Amniotic stem cell (primary cell): ENCODE measurements around the gene ZNF783.
"Not testable (repeated sequence)": the region's sequence is repeated elsewhere in the genome, so short reads cannot be mapped to it uniquely, and the experiment has no call there.

Experiments
- DNase-seq: peaks from one replicate; lab custom pipeline; 2025; lab: John Stamatoyannopoulos, UW

ZNF783 gene

DNA sequence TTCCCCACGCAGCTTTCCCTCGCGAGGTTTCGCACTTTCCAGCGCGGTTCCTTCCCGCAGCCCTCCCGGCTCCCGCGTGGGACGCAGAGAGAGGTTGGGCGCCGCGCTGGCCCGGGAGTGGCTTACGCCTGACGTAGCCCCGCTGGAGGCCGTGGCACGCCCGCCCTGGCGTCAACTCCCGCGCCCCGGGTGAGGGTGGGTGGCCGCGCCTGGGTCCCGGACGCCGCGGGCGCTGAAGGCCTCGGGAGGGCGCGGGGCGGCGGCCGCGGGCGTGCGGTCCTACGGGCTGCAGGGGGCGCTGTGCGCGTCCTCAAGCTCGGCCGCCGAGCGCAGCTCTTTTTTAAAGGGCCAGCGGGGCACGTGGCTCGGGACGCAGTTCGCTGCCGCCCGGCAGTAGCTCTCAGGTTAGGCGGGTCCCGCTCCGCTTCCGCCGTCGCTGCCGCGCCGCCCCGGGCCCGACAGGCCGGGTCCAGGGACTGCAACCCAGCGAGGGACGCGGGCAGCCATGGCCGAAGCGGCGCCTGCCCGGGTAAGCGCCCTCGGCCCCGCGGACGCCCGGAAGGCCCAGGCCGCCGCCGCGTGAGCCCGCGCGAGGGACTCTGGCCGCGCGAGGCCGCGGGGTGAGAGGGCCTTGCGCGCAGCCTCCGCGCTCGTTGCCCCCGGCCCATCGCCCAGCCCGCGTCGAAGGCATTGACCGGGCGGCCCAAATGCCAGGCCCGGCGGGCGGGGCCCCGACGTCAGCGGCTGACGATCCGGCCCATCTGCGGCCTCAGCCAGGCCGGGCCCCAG is at the start of gene ZNF783:
ZNF783 (plus strand) TSS at position 368 of the 789 bp plus-strand sequence; CDS start at position 506, 138 bp downstream.
- peak; percentile 80 for DNase-seq

DNA sequence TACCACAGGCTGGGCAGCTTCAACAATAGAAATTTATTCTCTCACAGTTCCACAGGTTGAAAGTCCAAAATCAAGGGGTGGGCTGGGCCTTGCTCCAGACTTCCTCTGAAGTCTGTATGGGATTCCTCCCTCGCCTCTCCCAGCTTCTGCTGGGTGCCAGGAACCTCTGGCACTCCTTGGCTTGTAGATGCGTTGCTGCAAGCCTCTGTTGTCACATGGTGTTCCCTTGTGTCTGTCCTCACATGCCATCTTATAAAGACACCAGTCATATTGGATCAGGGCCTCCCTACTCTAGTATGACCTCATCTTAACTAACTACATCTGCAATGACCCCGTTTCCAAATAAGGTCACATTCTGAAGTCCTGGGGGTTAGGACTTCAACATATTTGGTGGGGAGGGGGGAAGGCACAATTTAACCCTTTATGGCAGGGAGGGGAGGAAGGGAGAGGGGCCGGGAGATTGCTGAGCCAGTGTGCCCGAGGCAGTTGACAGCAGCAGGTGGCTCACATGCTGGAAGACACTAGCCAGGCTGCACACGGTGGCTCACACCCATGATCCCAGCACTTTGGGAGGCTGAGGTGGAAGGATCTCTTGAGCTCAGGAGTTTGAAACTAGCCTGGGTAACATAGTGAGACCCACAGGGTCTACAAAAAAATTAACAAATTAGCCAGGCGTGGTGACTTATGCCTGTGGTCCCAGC is 47.8 kb upstream of the ZNF783 start:
- DNase-seq, result no peak

GRCh38 chr7:149216402-149216801 is 45.6 kb upstream of the ZNF783 start:
- no peak for DNase-seq

GRCh38 chr7:149217570-149217969 is 44.4 kb upstream of the ZNF783 start:
- no peak for DNase-seq

DNA sequence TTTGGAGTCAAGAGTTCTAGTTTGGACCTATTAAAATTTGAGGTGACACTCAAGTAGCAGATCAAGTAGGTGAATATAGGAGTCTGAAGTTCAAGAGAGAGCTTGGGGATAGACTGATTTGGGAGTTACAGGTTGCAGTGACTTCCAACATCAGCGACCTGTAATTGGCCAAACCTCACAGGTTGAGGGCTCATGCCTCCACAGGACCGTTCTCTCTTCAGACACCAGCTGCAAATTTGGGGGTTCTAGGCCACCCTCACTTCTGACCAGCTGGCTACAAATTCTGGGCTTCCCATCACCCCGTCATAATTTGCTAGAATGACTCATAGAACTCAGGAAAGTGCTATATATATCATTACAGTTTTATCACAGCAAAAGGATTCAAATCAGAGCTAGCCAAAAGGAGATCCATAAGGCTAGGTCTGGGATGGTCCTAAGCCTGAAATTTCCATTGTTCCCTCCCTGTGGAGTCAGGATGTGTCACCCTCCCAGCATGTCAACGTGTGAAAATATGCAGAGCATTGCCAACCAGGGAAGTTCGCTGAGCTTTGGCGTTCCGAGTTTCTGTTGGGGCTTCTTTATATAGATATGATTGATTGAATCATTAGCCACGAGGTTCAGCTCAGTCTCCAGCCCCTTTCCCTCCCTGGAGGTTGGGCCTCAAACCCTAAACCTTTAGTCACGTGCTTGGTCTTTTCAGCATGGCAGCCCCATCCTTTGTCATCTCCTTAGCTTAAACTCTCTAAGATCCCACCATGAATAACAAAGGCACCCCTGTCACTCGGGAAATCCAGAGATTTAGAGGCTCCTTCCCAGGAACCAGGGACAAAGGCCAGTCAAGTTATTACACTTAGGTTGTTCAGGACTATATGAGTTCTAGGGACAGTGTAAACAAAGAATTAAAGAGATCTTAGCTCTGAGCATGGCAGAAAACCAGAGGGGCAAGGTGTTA is 43.3 kb upstream of the ZNF783 start:
- DNase-seq, result no peak

- DNase-seq, result no peak
These were observed 41.5 kb upstream of the ZNF783 start for GRCh38 chr7:149220534-149220933.

DNA sequence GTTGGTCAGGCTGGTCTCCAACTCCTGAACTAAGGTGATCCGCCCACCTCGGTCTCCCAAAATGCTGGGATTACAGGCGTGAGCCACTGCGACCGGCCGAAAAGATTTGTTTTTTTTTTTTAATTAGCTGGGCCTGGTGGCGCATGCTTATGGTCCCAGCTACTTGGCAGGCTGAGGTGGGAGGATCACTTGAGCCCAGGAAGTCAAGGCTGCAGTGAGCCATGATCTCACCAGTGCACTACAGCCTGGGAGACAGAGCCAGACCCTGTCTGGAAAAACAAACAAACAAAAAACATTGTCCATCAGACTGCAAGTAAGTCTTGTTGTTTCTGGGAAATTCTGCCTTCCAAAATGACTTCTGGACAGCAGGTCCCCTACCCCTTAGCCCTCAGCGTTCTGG is 38.8 kb upstream of the ZNF783 start:
- no peak for DNase-seq

DNA sequence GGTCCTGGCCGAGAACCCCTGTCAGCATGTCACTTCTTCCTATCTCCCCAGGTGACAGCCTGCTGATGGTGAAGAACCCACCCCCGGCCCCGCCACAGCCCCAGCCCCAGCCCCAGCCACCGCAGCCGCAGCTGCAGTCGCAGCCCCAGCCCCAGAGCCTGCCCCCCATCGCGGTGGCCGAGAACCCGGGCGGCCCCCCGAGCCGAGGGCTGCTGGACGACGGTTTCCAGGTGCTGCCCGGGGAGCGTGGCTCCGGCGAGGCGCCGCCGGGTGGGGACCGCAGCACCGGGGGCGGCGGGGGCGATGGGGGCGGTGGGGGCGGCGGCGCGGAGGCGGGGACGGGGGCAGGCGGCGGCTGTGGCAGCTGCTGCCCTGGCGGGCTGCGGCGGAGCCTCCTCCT is 38.2 kb upstream of the ZNF783 start:
- DNase-seq, result no peak

GRCh38 chr7:149224352-149224751 is 37.6 kb upstream of the ZNF783 start:
- no peak for DNase-seq

- DNase-seq, result no peak
These were observed 36.9 kb upstream of the ZNF783 start for GRCh38 chr7:149225106-149225505.

DNA sequence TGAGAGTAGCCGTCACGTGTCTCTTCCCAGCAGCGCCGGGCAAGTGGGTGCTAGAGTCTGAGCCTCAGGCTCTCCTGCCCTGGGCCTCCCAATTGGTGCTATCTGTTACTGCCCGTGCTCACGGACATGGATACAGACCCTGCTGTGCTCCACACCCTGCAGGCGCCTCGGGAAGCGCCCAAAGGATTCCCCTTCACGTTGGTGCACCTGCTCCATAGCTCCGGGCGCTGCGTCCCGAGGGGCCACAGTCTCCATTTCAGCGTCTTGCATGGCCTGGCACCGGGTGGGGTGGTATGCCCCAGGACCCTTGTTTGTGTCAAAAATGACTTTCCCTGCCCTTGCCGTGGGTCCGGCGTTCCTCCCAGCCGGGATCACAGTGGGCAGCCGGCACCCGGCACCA is 36.3 kb upstream of the ZNF783 start:
- DNase-seq, result no peak

GRCh38 chr7:149226366-149226765 is 35.6 kb upstream of the ZNF783 start:
- DNase-seq, result not testable (repeated sequence)

- DNase-seq, result no peak
These were observed 35.0 kb upstream of the ZNF783 start for GRCh38 chr7:149226840-149227494.

- no peak for DNase-seq
These were observed 33.0 kb upstream of the ZNF783 start for GRCh38 chr7:149228831-149229471.

- DNase-seq, result no peak
These were observed 32.5 kb upstream of the ZNF783 start for GRCh38 chr7:149229526-149229925.

DNA sequence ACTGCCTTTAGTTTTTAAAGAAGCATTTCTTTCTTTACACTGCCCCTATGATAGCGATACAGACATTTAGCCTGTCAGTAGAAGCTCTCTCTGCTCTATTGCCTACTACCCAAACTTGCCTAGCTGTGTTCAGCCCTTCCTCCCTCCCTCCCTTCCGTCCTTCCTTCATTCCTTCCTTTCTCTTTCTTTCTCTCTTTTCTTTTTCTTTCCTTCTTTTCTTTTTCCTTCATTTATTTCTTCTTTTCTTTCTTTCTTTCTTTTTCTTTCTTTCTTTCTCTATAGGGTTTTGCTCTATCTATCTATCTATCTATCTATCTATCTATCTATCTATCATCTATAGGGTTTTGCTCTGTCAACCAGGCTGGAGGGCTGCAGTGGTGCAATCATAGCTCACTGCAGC is 29.6 kb upstream of the ZNF783 start:
- DNase-seq, result no peak

DNA sequence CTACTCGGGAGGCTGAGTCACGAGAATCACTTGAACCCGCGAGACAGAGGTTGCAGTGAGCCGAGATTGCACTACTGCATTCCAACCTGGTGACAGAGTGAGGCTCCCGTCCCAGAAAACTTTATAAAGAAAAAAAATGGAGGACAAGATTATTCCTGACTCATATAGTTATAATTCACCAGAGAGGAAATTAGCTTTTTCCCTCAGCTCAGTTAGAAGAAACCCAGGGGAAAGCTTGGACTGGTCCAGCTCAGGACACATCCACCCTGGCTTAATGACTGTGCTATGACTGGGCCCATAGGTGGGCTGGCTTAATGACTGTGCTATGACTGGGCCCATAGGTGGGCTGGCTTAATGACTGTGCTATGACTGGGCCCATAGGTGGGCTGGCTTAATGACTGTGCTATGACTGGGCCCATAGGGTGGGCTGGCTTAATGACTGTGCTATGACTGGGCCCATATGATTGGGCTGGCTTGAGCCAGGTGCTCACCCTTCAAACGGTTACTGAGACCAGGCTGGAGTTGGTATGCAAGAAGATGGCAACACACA is 28.3 kb upstream of the ZNF783 start:
- DNase-seq, result peak; percentile 59

- DNase-seq, result no peak
These were observed 24.5 kb upstream of the ZNF783 start for GRCh38 chr7:149237502-149237901.

GRCh38 chr7:149238051-149238450 is 23.9 kb upstream of the ZNF783 start:
- no peak for DNase-seq

DNA sequence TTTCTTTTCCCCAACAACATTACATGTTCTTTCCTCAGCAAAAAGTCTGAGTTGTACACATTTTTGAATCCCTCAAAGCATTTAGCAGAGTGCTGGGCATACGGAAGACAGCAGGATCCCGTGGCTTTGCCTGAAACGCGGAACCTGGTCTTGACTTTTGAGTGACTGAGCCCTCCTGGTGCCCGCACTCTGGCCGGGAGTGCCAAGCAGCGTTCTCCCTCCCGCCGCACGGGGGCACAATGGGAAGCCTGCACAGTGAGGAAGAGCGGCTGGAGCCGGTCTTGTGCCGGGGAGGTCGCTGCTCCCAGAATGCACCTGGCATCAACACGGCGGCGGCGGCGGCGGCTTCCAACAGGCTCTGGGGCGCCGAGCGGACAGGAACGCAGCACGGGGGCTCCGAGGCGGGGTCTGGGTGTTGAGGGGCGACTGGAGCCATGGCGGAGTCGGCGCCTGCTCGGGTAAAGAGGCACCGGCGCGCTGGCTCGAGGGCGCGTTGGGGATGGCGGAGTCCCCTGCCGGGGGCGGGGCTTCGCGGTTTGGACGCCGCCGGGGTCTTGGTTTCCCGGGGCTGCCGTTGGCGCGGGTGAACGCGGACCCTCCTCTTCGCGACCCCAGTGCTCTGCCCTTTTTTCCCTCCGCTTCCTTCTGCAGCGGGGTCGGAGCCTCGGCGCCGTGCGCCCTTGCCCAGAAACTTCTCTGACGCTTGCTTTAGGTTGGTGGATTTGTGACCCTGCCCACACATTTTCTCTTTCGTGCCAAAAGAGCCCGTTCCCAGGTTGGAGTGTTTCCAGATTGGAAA is 22.5 kb upstream of the ZNF783 start, which contains the start of gene ZNF212:
ZNF212 (plus strand) TSS at position 307 of the 799 bp plus-strand sequence; CDS start at position 435, 128 bp downstream.
- DNase-seq, result peak; percentile 89
